Testis (tissue), 3 donors: ENCODE measurements around the gene VEZT. TPM values are rescaled to one million over a fixed set of nuclear protein-coding genes. Genes with fewer than 3 reads are reported as not detected.

ENCODE experiments used
- DNase-seq: peaks from one replicate; pipeline ENCODE4 v3.0.0-alpha.2; 2019
- H3K27ac ChIP-seq, 2 donors: fragments of 200-600 bp; sonication (generic); one replicate each; pipeline ENCODE4 v1.5.1; 2019
- H3K27me3 ChIP-seq: fragments of 200-600 bp; sonication (generic); one replicate; pipeline ENCODE4 v1.5.1; 2019
- H3K36me3 ChIP-seq: fragments of 200-600 bp; sonication (generic); one replicate; pipeline ENCODE4 v1.5.1; 2017; ENCODE audit warnings: low read depth; ENCODE audit errors: missing control alignments
- H3K4me1 ChIP-seq: fragments of 200-600 bp; sonication (generic); one replicate; pipeline ENCODE4 v1.5.1; 2019
- H3K4me3 ChIP-seq, 2 donors: fragments of 200-600 bp; sonication (generic); one replicate each; pipeline ENCODE4 v1.5.1; 2017 to 2019
- H3K9me3 ChIP-seq: fragments of 200-600 bp; sonication (generic); one replicate; pipeline ENCODE4 v1.5.1; 2017
- POLR2A ChIP-seq: fragments of 450-650 bp; IDR thresholded peaks from one replicate; pipeline ENCODE4 v1.6.1; 2017; ENCODE audit warnings: antibody characterized with exemption, mild to moderate bottlenecking, moderate library complexity
- WGBS, 2 donors: methylation state at CpG; one replicate each; pipeline ENCODE4 v1.1.5; 2018; 5-methylcytosine and 5-hydroxymethylcytosine counted together
- intact Hi-C: fragments of 100-400 bp; cut with DNase I; formaldehyde crosslinking; loops from one replicate; pipeline ENCODE4 v1.15.1; 2023; ENCODE audit warnings: low total_unique reads
- polyA plus RNA-seq: library from polyadenylated mRNA; stranded (reverse); fragments of 350-450 nt; fragmentation: Illumina TruSeq; extraction: RNeasy Lipid Tissue Mini Kit (QIAGEN cat#74804); gene quantifications from one replicate; pipeline ENCODE4 v1.2.3, GENCODE V29; 2014; ENCODE audit warnings: low read depth, low replicate concordance; ENCODE audit not compliant: insufficient read depth
- total RNA-seq, 2 donors: library from RNA; depleted of rRNA; stranded (reverse); fragments of >200 nt; gene quantifications; one replicate each; pipeline ENCODE4 v1.2.3, GENCODE V29; 2016
- TF ChIP-seq, protein P1 (sequence below), 3 experiments: fragments of 450-650 bp in 2 of 3; fragments of 200-600 bp in 1 of 3; sonication (generic) in 1 of 3; IDR thresholded peaks; one replicate each; pipeline ENCODE4 v1.5.1; 2016 to 2019; ENCODE audit warnings: antibody characterized with exemption in 3 of 3, mild to moderate bottlenecking in 2 of 3, moderate library complexity in 1 of 3

Gene VEZT
- total and polyA plus RNA-seq, 3 donors from 2014 or later, result 31.7 to 112 (median 94.6) TPM

DNA sequence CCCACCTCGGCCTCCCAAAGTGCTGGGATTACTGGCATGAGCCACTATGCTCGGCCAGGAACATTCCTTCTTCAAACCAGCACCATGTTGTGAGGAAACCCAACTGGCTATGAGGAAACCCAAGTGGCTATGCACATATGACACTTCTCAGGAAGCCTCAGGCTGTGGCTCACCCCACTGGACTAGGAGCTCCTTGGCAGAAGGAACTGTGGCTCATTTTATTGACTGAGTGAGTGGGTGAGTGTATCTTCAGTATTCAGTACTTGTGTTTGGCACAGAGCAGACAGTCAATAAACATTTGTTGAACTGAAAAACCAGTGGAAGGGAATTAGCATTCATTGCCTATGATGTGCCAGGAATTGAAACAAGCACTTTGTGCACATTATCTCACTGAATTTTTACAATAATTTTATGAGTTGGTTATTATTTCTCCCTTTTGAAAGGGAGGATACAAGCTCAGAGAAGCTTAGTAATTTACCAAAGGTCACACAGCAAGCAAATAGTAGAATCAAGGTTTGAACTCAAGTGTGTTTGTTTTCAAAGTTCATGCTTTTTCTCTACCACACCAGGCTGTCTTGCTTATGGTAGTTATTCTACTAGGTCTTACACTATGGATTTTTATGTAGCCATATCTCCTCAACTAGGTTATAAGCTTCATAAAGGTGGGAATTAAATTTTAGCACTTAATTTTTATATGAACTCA lies 121.6 kb downstream of the VEZT start:
- intact Hi-C loops, result no loop called here
- H3K9me3 ChIP-seq, result no peaks in the 10 kb centered on the region
- H3K4me1 ChIP-seq, result no peaks in the 10 kb centered on the region
- no peaks in the 10 kb centered on the region for H3K27me3 ChIP-seq
- no peak for DNase-seq
- 80 to 96% methylated on average over 2 of the region's 2 CpGs for WGBS, 2 donors
- H3K27ac ChIP-seq, result no peak overlapping the region
- no peak for TF ChIP-seq POLR2A
- TF ChIP-seq, protein P1, sequence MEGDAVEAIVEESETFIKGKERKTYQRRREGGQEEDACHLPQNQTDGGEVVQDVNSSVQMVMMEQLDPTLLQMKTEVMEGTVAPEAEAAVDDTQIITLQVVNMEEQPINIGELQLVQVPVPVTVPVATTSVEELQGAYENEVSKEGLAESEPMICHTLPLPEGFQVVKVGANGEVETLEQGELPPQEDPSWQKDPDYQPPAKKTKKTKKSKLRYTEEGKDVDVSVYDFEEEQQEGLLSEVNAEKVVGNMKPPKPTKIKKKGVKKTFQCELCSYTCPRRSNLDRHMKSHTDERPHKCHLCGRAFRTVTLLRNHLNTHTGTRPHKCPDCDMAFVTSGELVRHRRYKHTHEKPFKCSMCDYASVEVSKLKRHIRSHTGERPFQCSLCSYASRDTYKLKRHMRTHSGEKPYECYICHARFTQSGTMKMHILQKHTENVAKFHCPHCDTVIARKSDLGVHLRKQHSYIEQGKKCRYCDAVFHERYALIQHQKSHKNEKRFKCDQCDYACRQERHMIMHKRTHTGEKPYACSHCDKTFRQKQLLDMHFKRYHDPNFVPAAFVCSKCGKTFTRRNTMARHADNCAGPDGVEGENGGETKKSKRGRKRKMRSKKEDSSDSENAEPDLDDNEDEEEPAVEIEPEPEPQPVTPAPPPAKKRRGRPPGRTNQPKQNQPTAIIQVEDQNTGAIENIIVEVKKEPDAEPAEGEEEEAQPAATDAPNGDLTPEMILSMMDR (IDR thresholded peaks at IDR 0.05), result no peak
- no peaks in the 10 kb centered on the region for H3K36me3 ChIP-seq
- no peak overlapping the region for H3K4me3 ChIP-seq

DNA sequence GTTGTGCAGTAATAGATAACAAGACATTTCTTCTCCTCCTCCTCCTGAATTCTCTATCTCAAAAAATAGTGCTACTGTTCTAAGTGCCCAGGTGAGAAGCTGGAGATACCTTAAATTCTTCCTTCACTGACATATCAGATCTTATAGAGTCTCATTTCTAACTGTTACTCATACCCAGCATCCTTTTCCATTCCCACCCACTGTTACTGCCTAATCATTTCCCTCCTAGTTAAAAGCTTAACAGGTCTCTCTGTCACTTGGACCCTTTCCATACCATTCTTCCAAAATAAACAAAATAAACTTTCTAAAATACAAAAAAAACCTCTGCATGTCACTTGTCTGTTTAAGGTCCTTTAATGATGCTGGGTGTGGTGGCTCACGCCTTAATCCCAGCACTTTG lies 124.4 kb downstream of the VEZT start:
- Histone ChIP-seq H3K27me3 (no peaks in the 10 kb centered on the region), H3K36me3 (no peaks in the 10 kb centered on the region), H3K27ac (no peak overlapping the region), H3K4me1 (no peaks in the 10 kb centered on the region), H3K9me3 (no peaks in the 10 kb centered on the region), H3K4me3 (no peak overlapping the region)
- intact Hi-C loops, result no loop called here
- WGBS, 2 donors, result 93 to 94% methylated on average over 1 of the region's 1 CpG
- DNase-seq, result no peak
- TF ChIP-seq POLR2A, result no peak
- TF ChIP-seq, protein P1 (IDR thresholded peaks at IDR 0.05), result no peak

- intact Hi-C loops, result no loop called here
- H3K4me3 ChIP-seq, result no peak overlapping the region
- WGBS, 2 donors, result 65 to 74% methylated on average over 6 of the region's 6 CpGs
Observed at GRCh38 chr12:95343461-95344230, 126.0 kb downstream of the VEZT start.

DNA sequence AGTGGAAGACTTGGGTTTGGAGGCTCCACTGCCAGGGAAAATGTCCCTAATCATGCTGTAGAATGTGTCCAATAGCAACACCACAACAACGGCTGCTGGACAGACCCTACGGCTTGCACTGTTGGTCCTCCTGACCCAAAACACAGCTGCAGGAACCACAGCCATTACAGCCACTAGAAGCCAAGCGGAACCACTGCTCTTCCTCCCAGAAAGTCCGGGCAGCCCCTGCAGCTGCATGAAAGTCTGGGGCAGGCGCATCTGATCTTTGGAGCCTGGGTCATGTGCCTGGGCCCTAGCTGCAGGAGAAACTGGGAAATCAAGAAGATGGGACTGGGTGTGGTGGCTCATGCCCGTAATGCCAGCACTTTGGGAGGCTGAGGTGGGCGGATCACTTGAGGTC lies 131.7 kb downstream of the VEZT start:
- Histone ChIP-seq H3K36me3 (no peaks in the 10 kb centered on the region), H3K27me3 (no peaks in the 10 kb centered on the region), H3K4me1 (no peaks in the 10 kb centered on the region), H3K27ac (no peak overlapping the region), H3K4me3 (no peak overlapping the region), H3K9me3 (no peaks in the 10 kb centered on the region)
- TF ChIP-seq, protein P1 (IDR thresholded peaks at IDR 0.05), result no peak
- no peak for TF ChIP-seq POLR2A
- no peak for DNase-seq
- intact Hi-C loops, result no loop called here
- 71 to 93% methylated on average over 2 to 7 of the region's 7 CpGs for whole genome bisulfite sequencing, 2 donors

More at GRCh38 chr12:95343461-95344230, 126.0 kb downstream of the VEZT start:
- no peaks in the 10 kb centered on the region for H3K36me3 ChIP-seq
- H3K9me3 ChIP-seq, result no peaks in the 10 kb centered on the region
- TF ChIP-seq, protein P1 (IDR thresholded peaks at IDR 0.05), result no peak
- no peak for DNase-seq
- H3K27ac ChIP-seq, result no peak overlapping the region
- no peaks in the 10 kb centered on the region for H3K4me1 ChIP-seq
- no peaks in the 10 kb centered on the region for H3K27me3 ChIP-seq
